Uterus (tissue), 4 donors: ENCODE measurements around the gene SLC25A6. TPM values are rescaled to one million over a fixed set of nuclear protein-coding genes. Genes with fewer than 3 reads are reported as not detected.
A peak's percentile ranks its signal among the peaks of the same experiment; 100 is the strongest.
"Not testable (repeated sequence)": the region's sequence is repeated elsewhere in the genome, so short reads cannot be mapped to it uniquely, and the experiment has no call there.

ENCODE experiments used
- DNase-seq, 2 donors: peaks; one replicate each; pipeline ENCODE4 v3.0.0-alpha.2; 2019 to 2020
- H3K27ac ChIP-seq, 2 donors: fragments of 200-600 bp; sonication (generic); 1 replicate in 1 of 2; 2 replicates in 1 of 2; pipeline ENCODE4 v1.5.1; 2016 to 2018
- H3K27me3 ChIP-seq, 2 donors: fragments of 200-600 bp; sonication (generic); one replicate each; pipeline ENCODE4 v1.5.1; 2018 to 2019; ENCODE audit warnings: control low read depth in 1 of 2
- H3K36me3 ChIP-seq, 2 donors: fragments of 200-600 bp; sonication (generic); one replicate each; pipeline ENCODE4 v1.5.1; 2019; ENCODE audit warnings: control low read depth in 1 of 2
- H3K4me1 ChIP-seq, 2 donors: fragments of 200-600 bp; sonication (generic); one replicate each; pipeline ENCODE4 v1.5.1; 2018 to 2019; ENCODE audit warnings: control low read depth in 1 of 2
- H3K4me3 ChIP-seq, 2 donors: fragments of 200-600 bp; sonication (generic); 1 replicate in 1 of 2; 2 replicates in 1 of 2; pipeline ENCODE4 v1.5.1; 2018 to 2019; ENCODE audit warnings: mild to moderate bottlenecking in 1 of 2
- H3K9me3 ChIP-seq, 2 donors: fragments of 200-600 bp; sonication (generic); one replicate each; pipeline ENCODE4 v1.5.1; 2019; ENCODE audit warnings: control low read depth in 1 of 2
- CTCF ChIP-seq, 4 experiments: fragments of 200-600 bp in 2 of 4; fragments of 450-650 bp in 2 of 4; sonication (generic) in 2 of 4; IDR thresholded peaks; one replicate each; pipeline ENCODE4 v1.5.1; 2016 to 2019; ENCODE audit warnings: antibody characterized with exemption in 4 of 4, mild to moderate bottlenecking in 2 of 4, moderate library complexity in 1 of 4
- POLR2A ChIP-seq, 2 donors: fragments of 450-650 bp; IDR thresholded peaks; one replicate each; pipeline ENCODE4 v1.6.1; 2016; ENCODE audit warnings: antibody characterized with exemption in 2 of 2, mild to moderate bottlenecking in 1 of 2, moderate library complexity in 1 of 2
- intact Hi-C: fragments of 100-400 bp; cut with DNase I; formaldehyde crosslinking; loops from one replicate; pipeline ENCODE4 v1.15.1; 2023; ENCODE audit warnings: low total_unique reads
- total RNA-seq, 4 donors: library from RNA; depleted of rRNA in 3 of 4; stranded (reverse); fragments of >200 nt in 3 of 4; gene quantifications; one replicate each; pipeline versions ENCODE4 v1.1.0 to v1.2.4, GENCODE V29; 2014 to 2023
- donor health status: DM: yes; HTN: yes; CAD: no.

SLC25A6 gene
- total RNA-seq, 4 donors from 2014 or later, result 140 to 289 (median 207) TPM

GRCh38 chrX:1354036-1355019, 37.6 kb downstream of the SLC25A6 start:
- intact Hi-C loops, result no loop called here
- DNase-seq, result no peak
- no peak overlapping the region for H3K27ac ChIP-seq
- TF ChIP-seq POLR2A (IDR thresholded peaks at IDR 0.05), result no peak
- TF ChIP-seq CTCF (IDR thresholded peaks at IDR 0.05), result no peak
- H3K36me3 ChIP-seq, result no peaks in the 10 kb centered on the region
- no peak overlapping the region for H3K4me3 ChIP-seq
- no peaks in the 10 kb centered on the region for H3K27me3 ChIP-seq
- H3K9me3 ChIP-seq, result peaks cover 0 to 8% of the 10 kb centered on the region in 2 donors
- no peaks in the 10 kb centered on the region for H3K4me1 ChIP-seq

GRCh38 chrX:1351981-1352714, 39.8 kb downstream of the SLC25A6 start:
- Histone ChIP-seq H3K27ac (no peak overlapping the region), H3K36me3 (no peaks in the 10 kb centered on the region), H3K4me3 (no peak overlapping the region), H3K9me3 (no peaks in the 10 kb centered on the region), H3K27me3 (no peaks in the 10 kb centered on the region), H3K4me1 (no peaks in the 10 kb centered on the region)
- no peak for TF ChIP-seq POLR2A (IDR thresholded peaks at IDR 0.05)
- TF ChIP-seq CTCF (IDR thresholded peaks at IDR 0.05), result no peak
- intact Hi-C loops, result no loop called here
- no peak for DNase-seq

DNA sequence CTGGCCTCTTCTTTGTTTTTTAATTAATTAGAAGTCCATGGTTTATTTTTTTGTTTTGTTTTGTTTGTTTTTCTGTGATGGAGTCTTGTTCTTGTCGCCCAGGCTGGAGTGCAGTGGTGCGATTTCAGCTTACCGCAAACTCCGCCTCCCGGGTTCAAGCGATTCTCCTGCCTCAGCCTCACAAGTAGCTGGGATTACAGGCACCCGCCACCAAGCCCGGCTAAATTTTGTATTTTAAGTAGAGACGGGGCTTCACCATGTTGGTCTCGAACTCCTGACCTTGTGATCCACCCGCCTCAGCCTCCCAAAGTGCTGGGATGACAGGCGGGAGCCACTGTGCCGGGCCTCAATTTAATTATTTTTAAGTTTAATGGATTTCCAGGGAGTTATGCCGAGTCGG, 42.3 kb downstream of the SLC25A6 start:
- H3K27me3 ChIP-seq, DNase-seq, H3K4me1 ChIP-seq, H3K36me3 ChIP-seq, H3K9me3 ChIP-seq, H3K27ac ChIP-seq, intact Hi-C loops, H3K4me3 ChIP-seq: not testable (repeated sequence)

DNA sequence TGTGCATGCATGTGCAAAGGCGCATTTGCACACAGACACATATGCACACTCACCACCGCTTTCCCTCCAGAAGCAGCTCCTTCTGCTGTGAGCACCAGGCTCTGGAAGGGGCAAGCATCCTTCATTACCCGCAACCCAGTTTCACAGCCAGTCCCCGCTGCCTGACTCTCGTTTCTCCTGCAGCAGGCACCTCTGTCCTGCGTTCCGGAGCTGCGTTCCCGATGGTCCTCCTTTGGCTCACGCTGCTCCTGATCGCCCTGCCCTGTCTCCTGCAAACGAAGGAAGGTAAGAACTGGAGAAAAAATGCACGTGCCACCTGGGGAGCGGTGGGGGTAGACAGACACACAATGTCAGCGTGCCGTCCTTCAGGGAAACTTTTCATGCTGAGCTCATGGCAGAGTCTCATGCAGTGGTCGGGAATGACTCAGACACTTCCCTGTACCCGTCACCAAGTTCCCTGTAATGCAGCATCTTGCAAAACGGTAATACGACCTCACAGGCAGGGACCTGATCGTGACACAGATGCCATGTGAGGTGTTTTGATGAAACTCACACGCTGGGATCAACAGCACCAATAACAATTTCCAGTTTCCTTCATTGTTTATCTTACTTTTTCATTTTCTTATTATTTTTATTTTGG, 50.2 kb downstream of the SLC25A6 start:
- TF ChIP-seq POLR2A (IDR thresholded peaks at IDR 0.05), result no peak
- TF ChIP-seq CTCF (IDR thresholded peaks at IDR 0.05), result no peak
- Histone ChIP-seq H3K27ac (no peak overlapping the region), H3K4me1 (no peaks in the 10 kb centered on the region), H3K36me3 (no peaks in the 10 kb centered on the region), H3K27me3 (no peaks in the 10 kb centered on the region), H3K9me3 (no peaks in the 10 kb centered on the region), H3K4me3 (no peak overlapping the region)
- no peak for DNase-seq
- intact Hi-C loops, result no loop called here

- Histone ChIP-seq H3K9me3 (no peaks in the 10 kb centered on the region), H3K27ac (peak overlapping the region; percentile 45 to 81), H3K4me3 (peak overlapping the region; percentile 31 to 32), H3K4me1 (no peaks in the 10 kb centered on the region), H3K27me3 (no peaks in the 10 kb centered on the region), H3K36me3 (no peaks in the 10 kb centered on the region)
- TF ChIP-seq CTCF (IDR thresholded peaks at IDR 0.05) (no peak), POLR2A (IDR thresholded peaks at IDR 0.05) (no peak)
- intact Hi-C loops, result no loop called here
- DNase-seq, result no peak
These were observed 54.7 kb downstream of the SLC25A6 start for GRCh38 chrX:1336948-1337779.
